Breast epithelium (tissue), 3 donors: Measurements from ENCODE around the gene SRGAP2B.
"Not testable (repeated sequence)": the region's sequence is repeated elsewhere in the genome, so short reads cannot be mapped to it uniquely, and the experiment has no call there.

Experiments
- POLR2AphosphoS5 ChIP-seq, 3 donors: sonication (generic); formaldehyde crosslinking; IDR thresholded peaks; one replicate each; pipeline ENCODE4 v1.6.1; 2017; ENCODE audit warnings: antibody characterized with exemption in 3 of 3
- TF ChIP-seq, protein P1 (sequence below), 3 donors: fragments of 450-650 bp; IDR thresholded peaks; one replicate each; pipeline ENCODE4 v1.5.1; 2016 to 2017; ENCODE audit warnings: antibody characterized with exemption in 3 of 3, mild to moderate bottlenecking in 3 of 3, moderate library complexity in 3 of 3

DNA sequence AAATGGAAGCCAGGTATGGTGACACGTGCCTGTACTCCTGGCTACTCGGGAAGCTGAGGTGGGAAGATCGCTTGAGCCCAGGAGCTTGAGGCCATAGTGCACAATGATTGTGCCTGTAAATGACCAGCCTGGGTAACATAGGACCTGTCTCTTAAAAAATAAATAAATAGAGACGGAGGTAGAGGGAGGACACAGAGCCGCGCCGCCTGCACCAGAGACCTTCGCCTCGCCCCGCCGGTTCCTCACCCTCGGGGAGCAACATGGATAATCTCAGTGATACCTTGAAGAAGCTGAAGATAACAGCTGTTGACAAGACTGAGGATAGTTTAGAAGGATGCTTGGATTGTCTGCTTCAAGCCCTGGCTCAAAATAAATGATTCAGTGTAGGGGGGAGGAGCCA, 130.4 kb downstream of the SRGAP2B start:
- TF ChIP-seq, protein P1, sequence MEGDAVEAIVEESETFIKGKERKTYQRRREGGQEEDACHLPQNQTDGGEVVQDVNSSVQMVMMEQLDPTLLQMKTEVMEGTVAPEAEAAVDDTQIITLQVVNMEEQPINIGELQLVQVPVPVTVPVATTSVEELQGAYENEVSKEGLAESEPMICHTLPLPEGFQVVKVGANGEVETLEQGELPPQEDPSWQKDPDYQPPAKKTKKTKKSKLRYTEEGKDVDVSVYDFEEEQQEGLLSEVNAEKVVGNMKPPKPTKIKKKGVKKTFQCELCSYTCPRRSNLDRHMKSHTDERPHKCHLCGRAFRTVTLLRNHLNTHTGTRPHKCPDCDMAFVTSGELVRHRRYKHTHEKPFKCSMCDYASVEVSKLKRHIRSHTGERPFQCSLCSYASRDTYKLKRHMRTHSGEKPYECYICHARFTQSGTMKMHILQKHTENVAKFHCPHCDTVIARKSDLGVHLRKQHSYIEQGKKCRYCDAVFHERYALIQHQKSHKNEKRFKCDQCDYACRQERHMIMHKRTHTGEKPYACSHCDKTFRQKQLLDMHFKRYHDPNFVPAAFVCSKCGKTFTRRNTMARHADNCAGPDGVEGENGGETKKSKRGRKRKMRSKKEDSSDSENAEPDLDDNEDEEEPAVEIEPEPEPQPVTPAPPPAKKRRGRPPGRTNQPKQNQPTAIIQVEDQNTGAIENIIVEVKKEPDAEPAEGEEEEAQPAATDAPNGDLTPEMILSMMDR (IDR thresholded peaks at IDR 0.05) = not testable (repeated sequence)
- TF ChIP-seq POLR2AphosphoS5 (IDR thresholded peaks at IDR 0.05) = not testable (repeated sequence)
